K562 (cell line): ENCODE measurements around the gene NXF1. TPM values are rescaled to one million over a fixed set of nuclear protein-coding genes. Genes with fewer than 3 reads are reported as not detected.

Source experiments
- BRF2 ChIP-seq: IDR thresholded peaks from 3 replicates; pipeline ENCODE4 v1.6.1; 2011; ENCODE audit warnings: borderline replicate concordance, mild to moderate bottlenecking; ENCODE audit not compliant: insufficient read length, insufficient read depth
- CTCFL ChIP-seq: IDR thresholded peaks from 2 replicates; pipeline ENCODE4 v1.6.1; 2011; ENCODE audit warnings: borderline replicate concordance, low read depth, mild to moderate bottlenecking, moderate library complexity, low read length; ENCODE audit not compliant: insufficient read depth, poor library complexity, severe bottlenecking
- HDAC6 ChIP-seq: IDR thresholded peaks from 2 replicates; pipeline ENCODE4 v1.6.1; 2012; ENCODE audit warnings: low read depth, mild to moderate bottlenecking, control low read depth, inconsistent platforms, low read length, moderate library complexity
- HMGXB4 ChIP-seq: sonication (generic); formaldehyde crosslinking; IDR thresholded peaks from 2 replicates; pipeline ENCODE4 v1.8.1; 2023; ENCODE audit warnings: mild to moderate bottlenecking, missing genetic modification reagents
- HOXB6 ChIP-seq: fragments of 250-450 bp; sonication (Bioruptor Pico); IDR thresholded peaks from 2 replicates; pipeline ENCODE4 v1.5.1; 2022; ENCODE audit warnings: mild to moderate bottlenecking, borderline replicate concordance
- JUN ChIP-seq, 2 experiments: sonication (generic) in 1 of 2; formaldehyde crosslinking in 1 of 2; IDR thresholded peaks; 2 replicates each; pipeline versions ENCODE4 v1.6.1 to v1.8.0; 2012 to 2022; ENCODE audit warnings: borderline replicate concordance in 2 of 2, mild to moderate bottlenecking in 2 of 2, improper control_type of control experiment in 1 of 2, low read depth in 1 of 2, low read length in 1 of 2, missing genetic modification reagents in 1 of 2
- MNT ChIP-seq, 2 experiments: fragments of 450-650 bp; conservative IDR thresholded peaks; 2 replicates each; pipeline ENCODE4 v1.6.1; 2017; ENCODE audit warnings: mild to moderate bottlenecking in 2 of 2, moderate library complexity in 2 of 2
- TFAP4 ChIP-seq: sonication (generic); formaldehyde crosslinking; IDR thresholded peaks from 2 replicates; pipeline ENCODE4 v1.8.0; 2022; ENCODE audit warnings: missing genetic modification reagents, mild to moderate bottlenecking, moderate library complexity, borderline replicate concordance
- THRA ChIP-seq: fragments of 450-650 bp; IDR thresholded peaks from 2 replicates; pipeline ENCODE4 v1.6.1; 2017; ENCODE audit warnings: mild to moderate bottlenecking, moderate library complexity
- USF2 ChIP-seq: sonication (generic); formaldehyde crosslinking; IDR thresholded peaks from 2 replicates; pipeline ENCODE4 v1.5.0; 2020; ENCODE audit warnings: missing genetic modification reagents
- ZNF12 ChIP-seq: sonication (generic); formaldehyde crosslinking; IDR thresholded peaks from 2 replicates; pipeline ENCODE4 v1.4.0; 2020; ENCODE audit warnings: mild to moderate bottlenecking, missing genetic modification reagents
- ZSCAN29 ChIP-seq: fragments of 450-650 bp; IDR thresholded peaks from 2 replicates; pipeline ENCODE4 v1.6.1; 2017
- polyA plus RNA-seq, 8 experiments: library from polyadenylated mRNA; depleted of rRNA in 4 of 8; stranded (reverse) in 5 of 8; unstranded in 3 of 8; fragments of >200 nt; fragmentation: Nextera tagmentation in 2 of 8; fragmentation: Illumina TruSeq in 1 of 8; extraction: Ambion mirVana in 2 of 8; extraction: Trizol in 1 of 8; gene quantifications; 2 replicates each; pipeline versions ENCODE4 v1.2.1 to v1.2.3, GENCODE V29; 2011 to 2014; ENCODE audit warnings: inconsistent platforms in 1 of 8, missing spikeins in 1 of 8
- total RNA-seq, 7 experiments: library from RNA; depleted of rRNA in 6 of 7; stranded (reverse); fragments of >200 nt in 6 of 7; fragmentation: Illumina TruSeq in 2 of 7; extraction: Trizol in 2 of 7; gene quantifications; 2 replicates each; pipeline versions ENCODE4 v1.2.1 to v1.2.3, GENCODE V29; 2011 to 2021; ENCODE audit warnings: low replicate concordance in 1 of 7

Gene NXF1
- total and polyA plus RNA-seq, 9 of the 15 experiments (the other 6 are each of a cell fraction or from before 2014, with no cell fraction given), result 18.1 to 98.3 (median 35.8) TPM

- TF ChIP-seq CTCFL (no peak), JUN (IDR thresholded peaks at IDR 0.05; ENCODE audit: borderline replicate concordance, low read depth, low read length) (no peak), JUN (CRISPR knock-in tag; IDR thresholded peaks at IDR 0.05; ENCODE audit: borderline replicate concordance) (no peak), USF2 (CRISPR knock-in tag) (no peak), ZNF12 (CRISPR knock-in tag) (no peak), THRA (no peak), HDAC6 (no peak), BRF2 (no peak), TFAP4 (CRISPR knock-in tag) (peak; percentile 77), HOXB6 (CRISPR knock-in tag) (no peak), MNT (conservative IDR thresholded peaks at IDR 0.05) (peak in 1 of 2 experiments; percentile 61; a peak in 1 of 4 replicates), HMGXB4 (peak; percentile 67; the same call in 1 of the 2 replicates), ZSCAN29 (no peak)
Measured at GRCh38 chr11:62753736-62754603, 51.3 kb downstream of the NXF1 start, which contains the start of gene ZBTB3 (continued).
